K562 treated with DMSO at 1 percent for 12 hours (cell line): Measurements from ENCODE around the gene CARNS1. TPM values are rescaled to one million over a fixed set of nuclear protein-coding genes. Genes with fewer than 3 reads are reported as not detected.

Experiments used
- total RNA-seq: library from RNA; unstranded; fragments of 300-600 nt; gene quantifications from 2 replicates; pipeline ENCODE4 v1.2.3, GENCODE V29; 2022; ENCODE audit not compliant: insufficient read depth

CARNS1 gene
- total RNA-seq: not detected in 2 replicates

GRCh38 chr11:67415501-67416304, at the start of gene CARNS1:
Gene CARNS1, plus strand, starts transcription at chr11:67415678. Its CDS starts 522 bp downstream, at chr11:67416200.

GRCh38 chr11:67372993-67373647, 42.4 kb upstream of the CARNS1 start, which contains the start of gene CLCF1:
Gene CLCF1, minus strand, starts transcription at chr11:67373598. Its CDS starts 59 bp downstream, at chr11:67373539.

GRCh38 chr11:67391304-67392182, 23.9 kb upstream of the CARNS1 start, which contains the start of gene RAD9A:
Gene RAD9A, plus strand, starts transcription at chr11:67391986. Its CDS starts 59 bp downstream, at chr11:67392045.

GRCh38 chr11:67401495-67402191, 13.8 kb upstream of the CARNS1 start, which contains the start of gene PPP1CA:
Gene PPP1CA, minus strand, starts transcription at chr11:67401858. Its CDS starts 76 bp downstream, at chr11:67401782.

GRCh38 chr11:67428052-67429001, 12.8 kb downstream of the CARNS1 start, which contains the start of gene RPS6KB2:
Gene RPS6KB2, plus strand, starts transcription at chr11:67428494. Its CDS starts 52 bp downstream, at chr11:67428546.

GRCh38 chr11:67437082-67437808, 21.8 kb downstream of the CARNS1 start, which contains the start of gene PTPRCAP:
Gene PTPRCAP, minus strand, starts transcription at chr11:67437682. Its CDS starts 63 bp downstream, at chr11:67437619.

GRCh38 chr11:67452141-67452952, 36.9 kb downstream of the CARNS1 start, which contains the start of gene GPR152:
Gene GPR152, minus strand, starts transcription at chr11:67452729. Its CDS starts 5 bp downstream, at chr11:67452724.

GRCh38 chr11:67455054-67455453, 39.6 kb downstream of the CARNS1 start, which contains the start of gene CABP4:
Gene CABP4, plus strand, starts transcription at chr11:67455354. Its CDS starts 70 bp downstream, at chr11:67455424.

GRCh38 chr11:67468759-67469507, 53.5 kb downstream of the CARNS1 start, which contains the start of gene TMEM134:
Gene TMEM134, minus strand, starts transcription at chr11:67469251. Its CDS starts 59 bp downstream, at chr11:67469192.

Other genes with a start within 250 kb of the CARNS1 start
- gene GRK2, start 149.2 kb upstream of the CARNS1 start, total RNA-seq: 127 and 167 TPM in 2 replicates
- 53.9 and 69.9 TPM in 2 replicates for gene ANKRD13D, start 126.4 kb upstream of the CARNS1 start, total RNA-seq
- 2.9 and 3.3 TPM in 2 replicates for gene SSH3, start 112.1 kb upstream of the CARNS1 start, total RNA-seq
- gene POLD4, start 62.1 kb upstream of the CARNS1 start, total RNA-seq: 95.5 and 130 TPM in 2 replicates
- 2.8 and 4.5 TPM in 2 replicates for gene CLCF1, start 42.1 kb upstream of the CARNS1 start, total RNA-seq
- gene RAD9A, start 23.7 kb upstream of the CARNS1 start, total RNA-seq: 33.4 and 59.3 TPM in 2 replicates
- 313 and 351 TPM in 2 replicates for gene PPP1CA, start 13.8 kb upstream of the CARNS1 start, total RNA-seq
- 0.62 TPM in 1 of 2 replicates, not detected in the other for gene TBC1D10C, start 11.6 kb upstream of the CARNS1 start, total RNA-seq
- 81.1 and 94.7 TPM in 2 replicates for gene RPS6KB2, start 12.8 kb downstream of the CARNS1 start, total RNA-seq
- 1.8 and 4.2 TPM in 2 replicates for gene PTPRCAP, start 22.0 kb downstream of the CARNS1 start, total RNA-seq
- gene CORO1B, start 27.8 kb downstream of the CARNS1 start, total RNA-seq: 180 and 198 TPM in 2 replicates
- gene GPR152, start 37.1 kb downstream of the CARNS1 start, total RNA-seq: not detected in 2 replicates
- gene CABP4, start 39.7 kb downstream of the CARNS1 start, total RNA-seq: not detected in 2 replicates
- gene TMEM134, start 53.6 kb downstream of the CARNS1 start, total RNA-seq: 21.4 and 32.1 TPM in 2 replicates
- 86.6 and 130 TPM in 2 replicates for gene AIP, start 67.3 kb downstream of the CARNS1 start, total RNA-seq
- 28.6 and 34.2 TPM in 2 replicates for gene PITPNM1, start 89.7 kb downstream of the CARNS1 start, total RNA-seq
- gene CDK2AP2, start 92.5 kb downstream of the CARNS1 start, total RNA-seq: 103 and 111 TPM in 2 replicates
- gene CABP2, start 107.8 kb downstream of the CARNS1 start, total RNA-seq: not detected in 2 replicates
- 1,909 and 2,597 TPM in 2 replicates for gene GSTP1, start 168.1 kb downstream of the CARNS1 start, total RNA-seq
- 208 and 271 TPM in 2 replicates for gene NDUFV1, start 191.3 kb downstream of the CARNS1 start, total RNA-seq
- 18.2 and 22.5 TPM in 2 replicates for gene NUDT8, start 214.3 kb downstream of the CARNS1 start, total RNA-seq
- not detected in 2 replicates for gene TBX10, start 224.1 kb downstream of the CARNS1 start, total RNA-seq
- not detected in 2 replicates for gene ACY3, start 235.1 kb downstream of the CARNS1 start, total RNA-seq